ENCODE results near the gene ZNF586.

GRCh38 chr19:57803594-57804325, 34.3 kb downstream of the ZNF586 start:
- TF ChIP-seq FOXM1 (IDR thresholded peaks at IDR 0.05; ENCODE audit: borderline replicate concordance), result no peak
- TF ChIP-seq ZNF384 (IDR thresholded peaks at IDR 0.05), result no peak
- TF ChIP-seq BHLHE40 (IDR thresholded peaks at IDR 0.05; ENCODE audit: borderline replicate concordance), result no peak
- no peak for TF ChIP-seq HDGF (IDR thresholded peaks at IDR 0.05; ENCODE audit: borderline replicate concordance)
- no peak for TF ChIP-seq SUZ12 (IDR thresholded peaks at IDR 0.05)
- TF ChIP-seq SP1 (IDR thresholded peaks at IDR 0.05), result no peak
- TF ChIP-seq LEF1 (IDR thresholded peaks at IDR 0.05; ENCODE audit: borderline replicate concordance), result no peak
- TF ChIP-seq, protein P1, sequence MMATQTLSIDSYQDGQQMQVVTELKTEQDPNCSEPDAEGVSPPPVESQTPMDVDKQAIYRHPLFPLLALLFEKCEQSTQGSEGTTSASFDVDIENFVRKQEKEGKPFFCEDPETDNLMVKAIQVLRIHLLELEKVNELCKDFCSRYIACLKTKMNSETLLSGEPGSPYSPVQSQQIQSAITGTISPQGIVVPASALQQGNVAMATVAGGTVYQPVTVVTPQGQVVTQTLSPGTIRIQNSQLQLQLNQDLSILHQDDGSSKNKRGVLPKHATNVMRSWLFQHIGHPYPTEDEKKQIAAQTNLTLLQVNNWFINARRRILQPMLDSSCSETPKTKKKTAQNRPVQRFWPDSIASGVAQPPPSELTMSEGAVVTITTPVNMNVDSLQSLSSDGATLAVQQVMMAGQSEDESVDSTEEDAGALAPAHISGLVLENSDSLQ (IDR thresholded peaks at IDR 0.05), result no peak
- TF ChIP-seq L3MBTL2 (conservative IDR thresholded peaks at IDR 0.05), result no peak

Data from HEK293T (cell line).